Measurements from ENCODE around the gene RIC1.
"Not testable (repeated sequence)": the region's sequence is repeated elsewhere in the genome, so short reads cannot be mapped to it uniquely, and the experiment has no call there.

Gene RIC1

DNA sequence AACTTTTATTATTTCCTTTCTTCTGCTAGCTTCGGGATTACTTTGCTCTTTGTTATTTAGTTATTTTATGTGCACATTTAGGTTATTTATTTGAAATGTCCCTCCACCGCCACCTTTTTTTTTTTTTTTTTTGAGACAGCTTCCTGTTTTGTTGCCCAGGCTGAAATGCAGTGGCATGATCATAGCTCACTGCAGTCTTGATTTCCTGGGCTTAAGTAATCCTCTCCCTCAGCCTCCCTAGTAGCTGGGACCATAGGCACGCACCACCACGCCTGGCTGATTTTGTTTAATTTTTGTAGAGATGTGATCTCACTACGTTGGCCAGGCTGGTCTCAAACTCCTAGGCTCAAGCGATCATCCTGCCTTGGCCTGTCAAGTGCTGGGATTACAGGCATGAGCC is 38.5 kb downstream of the RIC1 start:
- DNase-seq (ENCODE audit: low read depth) = no peak

DNA sequence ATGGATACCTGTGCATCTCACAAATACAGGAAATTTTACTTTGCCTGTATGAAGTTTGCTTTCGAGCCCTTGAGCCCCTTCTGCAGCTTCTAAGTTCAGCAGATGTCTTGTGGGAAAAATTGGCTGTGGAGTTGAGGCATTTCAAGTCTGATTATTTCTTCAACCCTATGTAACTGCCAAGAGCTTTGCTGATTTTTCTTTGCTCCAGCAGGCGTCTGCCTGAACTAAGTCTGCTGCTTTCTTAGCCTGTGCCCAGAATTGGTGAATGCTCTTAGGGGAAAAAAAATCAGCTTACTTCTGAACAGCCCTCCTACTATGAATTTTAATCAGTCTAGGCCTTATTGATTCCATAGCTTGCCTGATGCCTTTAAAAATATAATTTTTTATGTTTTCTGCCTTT is 41.2 kb downstream of the RIC1 start:
- no peak for DNase-seq (ENCODE audit: low read depth)

DNA sequence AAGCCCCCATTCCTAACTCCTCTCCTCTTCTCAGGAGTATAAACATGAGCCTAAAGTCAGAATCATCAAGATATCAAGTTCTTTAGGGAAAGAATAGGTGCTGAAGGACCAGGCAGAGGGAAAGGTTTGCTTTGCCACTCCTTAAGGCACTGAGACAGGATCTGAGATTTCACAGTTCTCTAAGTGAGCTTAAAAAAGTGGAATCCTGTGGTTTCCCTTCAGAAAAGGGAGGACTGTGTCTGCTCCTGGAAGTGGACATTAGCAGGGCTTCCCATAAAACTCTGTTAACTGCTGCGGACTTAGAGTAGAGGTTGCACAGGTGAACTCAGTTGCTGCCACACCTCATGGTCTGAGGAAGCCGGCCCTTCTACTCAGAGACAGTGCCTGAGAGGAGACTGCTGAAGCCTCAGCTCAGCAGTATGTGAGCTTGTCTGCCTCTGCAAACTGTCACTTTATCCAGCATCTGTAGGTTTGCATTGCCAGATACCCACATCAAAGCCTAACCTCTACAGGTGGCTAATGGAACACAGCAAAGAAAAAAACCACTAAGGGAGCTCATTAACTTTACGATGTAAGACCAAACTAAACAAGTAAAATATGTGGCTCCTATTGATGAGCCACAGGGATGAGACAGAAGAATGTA is 42.9 kb downstream of the RIC1 start:
- DNase-seq (ENCODE audit: low read depth) = no peak

DNA sequence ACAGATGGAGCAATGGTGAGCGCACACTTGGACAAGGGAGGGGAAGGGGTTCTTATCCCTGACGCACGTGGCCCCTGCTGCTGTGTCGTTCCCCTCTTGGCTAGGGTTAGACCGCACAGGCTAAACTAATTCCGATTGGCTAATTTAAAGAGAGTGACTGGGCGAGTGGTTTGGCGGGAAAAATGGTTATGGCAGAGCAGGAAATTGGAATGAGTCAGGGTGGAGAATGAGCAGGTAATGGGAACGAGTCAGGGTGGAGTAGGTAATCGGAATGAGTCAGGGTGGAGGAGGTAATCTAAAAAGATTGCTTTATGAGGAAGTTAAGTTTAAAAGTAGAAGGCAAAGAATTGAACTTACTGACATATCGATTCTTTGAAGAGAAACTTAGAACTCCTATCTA is 46.1 kb downstream of the RIC1 start:
- not testable (repeated sequence) for DNase-seq (ENCODE audit: low read depth)

DNA sequence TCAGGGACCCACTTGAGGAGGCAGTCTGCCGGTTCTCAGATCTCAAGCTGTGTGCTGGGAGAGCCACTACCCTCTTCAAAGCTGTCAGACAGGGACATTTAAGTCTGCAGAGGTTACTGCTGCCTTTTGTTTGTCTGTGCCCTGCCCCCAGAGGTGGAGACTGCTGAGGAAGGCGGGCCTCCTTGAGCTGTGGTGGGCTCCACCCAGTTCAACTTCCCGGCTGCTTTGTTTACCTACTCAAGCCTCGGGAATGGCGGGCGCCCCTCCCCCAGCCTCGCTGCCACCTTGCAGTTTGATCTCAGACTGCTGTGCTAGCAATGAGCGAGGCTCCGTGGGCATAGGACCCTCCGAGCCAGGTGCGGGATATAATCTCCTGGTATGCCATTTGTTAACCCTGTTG is 54.7 kb downstream of the RIC1 start:
- DNase-seq (ENCODE audit: low read depth) = not testable (repeated sequence)

DNA sequence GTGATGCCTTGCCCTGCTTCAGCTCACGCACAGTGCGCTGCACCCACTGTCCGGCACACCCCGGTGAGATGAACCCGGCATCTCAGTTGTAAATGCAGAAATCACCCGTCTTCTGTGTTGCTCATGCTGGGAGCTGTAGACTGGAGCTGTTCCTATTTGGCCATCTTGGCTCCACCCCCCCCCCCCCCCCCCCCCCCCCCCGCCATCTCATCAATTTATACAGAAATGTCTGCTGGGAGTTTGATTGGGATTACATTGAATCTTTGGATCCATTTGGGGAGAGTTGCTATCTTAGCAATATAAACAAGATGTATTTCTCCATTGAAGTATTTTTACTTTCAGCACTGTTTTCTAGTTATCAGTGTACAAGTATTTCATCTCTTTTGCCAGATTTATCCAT is 55.2 kb downstream of the RIC1 start:
- no peak for DNase-seq (ENCODE audit: low read depth)

DNA sequence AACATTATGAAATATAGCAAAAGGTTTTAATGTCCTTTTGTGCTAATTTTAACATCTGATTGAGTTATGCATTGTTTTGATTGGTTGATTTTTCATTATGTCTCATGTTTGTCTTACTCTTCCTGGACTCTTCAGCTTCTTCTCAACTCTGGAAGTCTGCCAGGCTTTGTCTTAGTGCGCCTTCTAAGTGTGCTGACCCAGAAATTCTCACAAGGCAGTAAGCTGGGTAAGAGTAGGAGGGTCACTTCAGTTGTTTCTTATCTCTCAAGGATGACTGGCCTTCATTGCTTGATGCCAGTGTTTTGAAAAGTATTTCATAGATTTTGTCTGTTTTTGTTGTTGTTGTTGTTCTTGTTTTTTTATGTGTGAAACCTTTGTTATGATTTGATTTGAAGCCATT is 59.2 kb downstream of the RIC1 start:
- DNase-seq (ENCODE audit: low read depth) = no peak

DNA sequence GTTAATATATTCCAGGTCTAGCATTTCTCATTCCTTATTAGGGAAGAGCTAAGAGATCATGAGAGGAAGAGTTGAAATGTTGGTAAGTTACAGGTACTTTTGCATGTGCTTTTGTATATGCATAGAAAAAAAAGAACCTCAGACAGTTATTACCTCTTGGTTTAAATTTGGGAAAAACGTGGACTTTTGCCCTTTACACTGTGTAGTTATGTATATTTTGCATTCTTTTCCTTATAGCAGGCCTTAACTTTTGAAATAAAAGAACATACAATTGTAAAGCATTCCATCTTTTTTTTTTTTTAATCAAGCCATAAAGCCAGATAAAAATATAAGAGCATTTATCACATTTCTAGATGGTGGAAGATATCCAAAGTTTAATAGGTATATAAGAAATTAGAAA is 61.4 kb downstream of the RIC1 start:
- DNase-seq (ENCODE audit: low read depth) = no peak

DNA sequence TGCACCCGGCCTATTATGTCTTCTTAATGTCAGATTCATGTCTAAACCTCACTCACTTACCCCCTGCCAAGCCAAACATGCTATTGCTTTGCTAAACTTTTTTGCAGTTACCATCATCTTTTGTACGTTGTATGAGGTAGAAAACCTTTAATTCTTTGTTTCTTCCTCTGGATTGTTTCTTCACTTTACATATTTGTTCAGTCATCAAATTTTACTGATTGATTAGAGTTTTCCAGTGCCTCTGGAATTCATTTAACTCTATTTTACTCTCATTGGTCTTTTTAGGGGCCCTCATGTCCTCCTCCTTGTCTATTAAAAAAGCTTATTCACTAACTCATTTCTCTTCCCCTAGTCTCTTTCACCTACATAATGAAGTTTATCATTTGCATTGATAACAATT is 67.0 kb downstream of the RIC1 start:
- no peak for DNase-seq (ENCODE audit: low read depth)

DNA sequence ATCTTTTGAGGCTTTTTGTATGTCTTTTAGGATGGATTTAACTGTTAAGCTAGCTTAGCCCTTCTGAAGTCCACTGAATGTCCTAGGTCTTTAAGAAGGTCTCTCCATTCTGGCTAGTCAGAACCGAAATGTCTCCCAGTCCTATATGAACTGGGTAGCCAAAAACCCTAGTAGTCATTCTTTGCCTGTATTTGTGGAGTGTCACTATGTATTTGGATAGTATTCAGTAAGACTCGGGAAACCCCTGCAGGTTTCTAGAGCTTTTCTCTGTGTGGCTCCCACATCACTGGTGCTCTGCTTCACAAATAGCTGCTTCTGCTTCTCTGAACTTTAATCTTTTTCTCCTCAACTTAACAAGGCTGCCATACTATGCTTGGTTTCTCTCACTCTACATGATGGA is 68.0 kb downstream of the RIC1 start:
- DNase-seq (ENCODE audit: low read depth) = no peak

DNA sequence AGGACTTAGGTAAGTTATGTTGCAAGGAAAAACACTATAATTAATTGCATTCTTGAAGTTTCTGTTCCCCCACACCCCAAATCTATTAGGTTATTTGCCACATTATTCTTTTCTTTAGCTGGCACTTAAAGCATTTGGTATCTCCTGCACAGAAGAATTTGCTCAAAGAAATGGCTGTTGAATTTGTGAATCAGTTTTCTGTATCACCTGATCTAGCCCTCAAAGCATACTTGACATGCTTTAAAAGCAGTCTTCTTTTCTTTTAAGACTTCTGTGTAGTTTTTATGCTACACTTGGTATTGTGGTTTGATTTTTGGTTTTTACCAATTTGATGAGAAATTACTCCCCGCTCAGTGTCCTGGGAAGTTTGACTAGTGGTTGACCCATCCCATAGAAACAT is 69.1 kb downstream of the RIC1 start:
- no peak for DNase-seq (ENCODE audit: low read depth)

DNA sequence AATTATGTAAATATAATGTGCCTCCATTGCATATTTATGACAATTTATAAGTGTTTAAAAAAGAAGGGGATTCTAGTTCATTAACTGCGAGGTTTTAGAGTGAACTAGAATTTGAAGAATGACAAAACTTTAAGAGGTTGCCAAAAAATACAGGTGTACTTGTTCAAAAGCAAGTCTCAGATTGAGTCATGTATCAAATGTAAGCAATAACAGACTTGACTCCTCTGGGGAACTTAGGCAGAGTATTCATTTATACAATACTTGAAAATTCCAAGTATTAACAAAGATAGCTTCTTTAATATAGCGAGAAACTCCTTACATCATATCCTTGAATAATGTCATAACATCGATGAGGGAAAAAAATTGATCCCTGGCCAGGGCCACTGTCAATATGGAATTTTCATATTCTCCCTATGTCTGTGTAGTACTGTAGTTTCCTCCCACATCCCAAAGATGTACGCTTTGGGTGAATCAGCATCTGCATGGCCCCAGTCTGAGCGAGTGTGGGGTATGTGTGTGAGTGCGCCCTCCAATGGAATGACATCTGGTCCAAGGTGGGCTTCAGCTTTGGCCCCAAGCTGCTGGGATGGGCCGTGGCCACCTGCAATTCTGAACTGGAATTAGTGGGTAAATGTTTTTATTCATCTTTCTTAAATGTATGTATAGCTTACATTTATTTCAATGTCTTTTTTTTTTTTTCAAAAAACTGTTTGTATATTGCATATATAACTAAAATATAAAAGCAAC is 70.1 kb downstream of the RIC1 start:
- DNase-seq (ENCODE audit: low read depth) = no peak

DNA sequence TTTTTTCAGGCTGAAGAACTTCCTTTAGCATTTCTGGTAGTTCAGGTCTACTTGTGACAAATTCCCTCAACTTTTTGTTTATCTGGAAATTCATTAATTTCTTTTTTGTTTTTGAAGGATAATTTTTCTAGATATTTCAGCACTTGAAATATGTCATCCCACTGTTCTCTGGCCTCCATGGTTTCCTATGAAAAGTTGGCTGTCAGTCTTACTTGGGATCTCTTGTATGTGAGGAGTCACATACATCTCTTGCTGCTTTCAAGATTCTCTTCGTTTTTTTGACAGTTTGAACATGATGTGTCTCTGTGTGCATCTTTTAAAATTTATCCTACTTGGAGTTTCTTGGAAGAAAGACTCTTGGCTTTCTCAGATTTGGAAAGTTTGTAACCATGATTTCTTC is 79.5 kb downstream of the RIC1 start:
- DNase-seq (ENCODE audit: low read depth) = no peak

DNA sequence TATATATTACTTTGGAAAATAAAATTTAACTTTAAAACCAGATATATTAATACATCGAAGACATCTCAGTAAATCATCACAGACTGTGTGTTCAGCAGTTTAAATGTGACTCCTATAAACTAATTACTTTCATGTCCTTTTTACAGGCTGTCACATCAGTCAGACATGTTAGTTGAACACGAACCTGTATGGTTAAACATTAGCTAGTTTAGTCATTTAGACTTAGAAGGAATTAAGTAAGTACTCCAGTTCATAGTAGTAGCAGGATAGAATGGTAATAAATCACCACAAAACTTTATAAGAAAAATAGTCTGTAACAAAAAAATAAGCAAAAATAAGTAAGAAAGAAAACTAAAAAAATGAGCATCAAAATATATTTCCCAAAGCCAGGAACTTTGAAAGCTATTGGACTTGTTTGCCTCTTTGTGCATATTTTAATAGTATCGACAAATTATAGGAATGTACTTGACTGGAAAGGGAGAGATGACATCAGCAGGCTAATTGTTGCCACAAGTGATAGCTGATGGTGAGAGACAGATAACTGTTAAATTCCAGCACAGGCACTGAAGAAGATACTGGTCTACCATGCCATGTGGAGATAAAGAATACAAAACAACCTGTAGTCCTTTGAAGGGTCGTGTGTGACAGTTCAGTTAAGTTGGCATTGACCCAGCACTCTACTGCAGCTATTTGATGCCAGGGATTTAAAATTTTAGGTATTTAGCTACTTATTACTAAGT is 83.9 kb downstream of the RIC1 start:
- no peak for DNase-seq (ENCODE audit: low read depth)

DNA sequence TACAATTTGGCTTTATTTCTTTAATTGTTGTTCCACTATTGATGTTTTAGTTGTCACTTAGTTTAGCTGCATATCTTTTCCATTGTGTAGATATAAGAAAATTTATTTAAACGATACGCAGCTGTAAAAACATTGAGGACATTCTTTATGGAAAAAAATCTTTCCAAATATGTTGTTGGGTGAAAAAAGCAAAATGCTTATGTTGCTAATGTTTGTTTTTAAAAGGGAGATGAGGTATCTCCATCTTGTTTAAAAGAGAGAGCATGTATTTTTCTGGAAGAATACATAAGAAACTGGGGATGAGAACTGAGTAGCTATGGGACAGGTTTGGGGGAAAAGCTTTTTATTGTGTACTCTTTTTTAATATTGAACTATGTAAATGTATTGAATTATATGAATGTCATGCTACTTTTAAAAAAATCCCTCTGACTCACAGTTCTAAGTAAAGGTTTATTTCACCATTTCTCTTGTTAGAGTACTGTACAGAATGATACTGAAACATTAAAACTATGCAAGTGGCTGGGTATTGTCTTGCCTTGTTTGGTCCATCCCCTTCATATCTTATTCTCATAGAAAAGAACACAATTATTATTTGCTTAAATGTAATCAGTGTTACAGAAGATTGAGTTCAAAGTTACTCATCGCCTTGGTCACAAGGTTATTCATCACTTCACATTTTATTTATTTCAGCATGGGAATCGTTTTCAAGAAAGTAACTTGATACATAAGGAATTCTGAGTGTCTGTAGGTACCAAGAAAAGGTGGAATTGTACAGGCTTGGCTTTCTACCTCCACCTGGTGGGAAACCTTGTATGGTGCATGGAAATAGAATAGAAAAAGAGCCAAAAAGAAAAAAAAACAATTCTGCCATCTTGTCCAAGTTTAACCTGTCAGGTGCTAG is 85.8 kb downstream of the RIC1 start:
- DNase-seq (ENCODE audit: low read depth) = no peak

DNA sequence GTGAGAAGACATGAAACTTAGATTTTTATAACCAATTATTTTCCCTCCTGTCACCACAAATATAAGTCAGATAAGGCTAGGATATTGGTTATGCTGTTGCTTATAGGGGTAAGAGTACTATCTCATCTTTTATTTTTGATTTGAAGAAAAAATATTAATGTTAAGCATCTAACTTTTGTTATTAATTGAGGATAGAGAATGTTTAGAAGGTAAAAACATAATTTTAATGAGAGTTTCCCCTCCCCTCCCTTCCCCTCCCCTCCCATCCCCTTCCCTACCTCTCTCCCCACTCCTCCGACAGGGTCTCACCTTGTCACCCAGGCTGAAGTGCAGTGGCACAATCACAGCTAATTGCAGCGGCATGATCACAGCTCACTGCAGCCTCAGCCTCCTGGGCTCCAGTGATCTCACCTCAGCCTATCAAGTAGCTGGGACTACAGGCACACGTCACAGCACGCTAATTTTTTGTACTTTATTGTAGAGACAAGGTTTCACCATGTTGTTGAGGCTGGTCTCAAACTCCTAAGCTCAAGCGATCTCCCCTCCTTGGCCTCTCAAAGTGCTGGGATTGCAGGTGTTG is 86.7 kb downstream of the RIC1 start:
- DNase-seq (ENCODE audit: low read depth) = no peak

DNA sequence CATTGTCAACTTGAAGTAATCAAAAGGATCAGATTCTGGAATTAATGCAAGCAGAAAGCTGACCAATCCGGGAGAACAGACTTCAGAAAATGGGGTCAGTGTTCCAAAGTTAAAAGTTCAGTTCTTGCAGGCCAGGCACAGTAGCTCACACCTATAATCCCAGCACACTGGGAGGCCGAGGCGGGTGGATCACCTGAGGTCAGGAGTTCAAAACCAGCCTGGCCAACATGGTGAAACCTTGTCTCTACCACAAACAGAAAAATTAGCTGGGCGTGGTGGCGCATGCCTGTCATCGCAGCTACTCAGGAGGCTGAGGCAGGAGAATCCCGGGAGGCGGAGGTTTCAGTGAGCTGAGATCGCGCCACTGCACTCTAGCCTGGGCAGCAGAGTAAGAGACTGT is 88.5 kb downstream of the RIC1 start:
- not testable (repeated sequence) for DNase-seq (ENCODE audit: low read depth)

DNA sequence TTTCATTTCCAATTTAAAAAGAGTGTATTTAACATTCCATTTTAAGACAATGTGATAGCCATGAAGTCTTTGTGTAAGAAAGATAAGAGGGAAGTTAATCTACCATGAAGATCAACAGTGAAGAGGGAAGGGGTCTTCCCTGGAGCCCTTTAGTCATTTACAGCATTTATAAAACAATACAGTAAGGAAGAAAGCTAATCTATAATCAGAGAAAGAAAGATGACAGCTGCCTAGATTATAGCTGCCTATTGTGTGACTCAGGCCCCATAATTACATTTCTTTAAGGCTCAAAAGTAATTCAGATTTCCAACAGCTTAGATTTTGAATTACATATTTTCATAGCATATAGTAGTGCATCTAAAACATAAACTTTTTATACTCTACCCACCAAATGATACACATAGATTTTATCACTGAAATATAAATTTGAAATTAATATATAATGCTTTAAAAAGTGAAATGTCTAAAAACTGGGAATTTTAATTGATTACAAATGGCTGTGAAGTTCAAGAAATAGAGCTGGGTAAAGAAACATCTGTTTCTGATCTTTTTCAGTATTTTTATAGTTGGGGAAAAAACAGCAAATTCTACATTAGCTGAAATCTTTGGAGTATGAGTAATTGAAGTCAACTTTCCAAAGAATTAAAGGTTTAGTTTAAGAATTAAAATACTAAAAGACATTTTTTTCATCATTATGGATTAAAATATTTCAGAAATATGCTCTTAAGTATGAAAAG is 89.6 kb downstream of the RIC1 start:
- no peak for DNase-seq (ENCODE audit: low read depth)

DNA sequence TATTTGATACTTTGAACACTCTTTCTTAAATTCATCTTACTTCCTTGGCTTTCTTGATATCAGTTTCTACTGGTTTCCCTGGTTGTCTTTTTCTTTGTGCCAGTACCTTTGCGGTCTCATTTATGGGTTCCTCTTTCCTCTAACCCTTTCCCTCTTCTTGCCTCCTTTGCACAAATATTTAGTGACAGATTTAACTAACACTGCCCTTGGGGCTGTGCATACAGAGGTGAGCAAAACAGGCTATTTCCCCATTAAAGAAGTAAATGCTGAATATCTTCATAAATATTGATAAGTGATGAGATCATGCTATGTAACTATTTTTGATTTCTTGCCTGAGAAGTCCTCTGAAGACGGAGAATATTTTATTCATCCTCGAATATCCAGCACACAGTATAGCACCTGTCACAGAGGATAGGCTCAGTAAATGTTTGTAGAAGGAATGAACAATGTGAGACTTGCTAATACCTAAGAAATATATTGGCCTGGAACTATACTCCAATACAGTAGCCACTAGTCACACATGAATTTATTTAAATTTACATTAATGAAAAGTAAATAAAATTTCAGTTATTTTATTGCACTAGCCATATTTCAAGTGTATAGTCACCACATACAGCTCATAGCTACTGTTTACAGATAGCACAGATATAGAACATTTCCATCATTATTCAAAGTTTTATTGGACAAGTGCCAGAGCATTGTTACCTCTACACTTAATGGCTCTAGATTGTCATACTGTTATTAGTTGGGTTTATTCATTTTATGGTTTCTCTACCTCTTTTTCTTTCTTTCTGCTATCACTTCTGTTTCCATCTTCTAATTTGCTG is 90.4 kb downstream of the RIC1 start:
- no peak for DNase-seq (ENCODE audit: low read depth)

DNA sequence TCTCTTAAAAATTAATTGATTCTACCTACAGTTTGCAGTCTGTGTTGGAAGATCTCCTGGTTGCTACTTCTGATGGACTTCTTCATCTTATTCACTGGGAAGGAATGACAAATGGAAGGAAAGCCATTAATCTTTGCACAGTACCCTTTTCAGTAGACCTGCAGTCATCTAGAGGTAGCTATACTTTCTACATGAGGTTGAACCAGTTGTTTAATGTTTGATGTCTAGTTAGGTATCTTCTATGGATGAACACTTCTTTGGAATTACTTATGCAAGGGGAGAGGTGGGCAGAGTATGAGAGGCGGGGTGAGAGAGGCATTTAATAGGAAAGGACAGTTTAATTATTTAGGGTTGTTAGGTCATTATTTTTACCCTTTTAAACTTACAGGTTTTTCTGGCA is 91.2 kb downstream of the RIC1 start:
- DNase-seq (ENCODE audit: low read depth) = no peak

Data from HS-27A (cell line).